ENCODE data around the gene HOMER2.
A peak's percentile ranks its signal among the peaks of the same experiment; 100 is the strongest.
"Not testable (repeated sequence)": the region's sequence is repeated elsewhere in the genome, so short reads cannot be mapped to it uniquely, and the experiment has no call there.

HOMER2 gene

GRCh38 chr15:82830427-82831173, 121.9 kb downstream of the HOMER2 start:
- ATAC-seq, result no peak
- no peak for DNase-seq

DNA sequence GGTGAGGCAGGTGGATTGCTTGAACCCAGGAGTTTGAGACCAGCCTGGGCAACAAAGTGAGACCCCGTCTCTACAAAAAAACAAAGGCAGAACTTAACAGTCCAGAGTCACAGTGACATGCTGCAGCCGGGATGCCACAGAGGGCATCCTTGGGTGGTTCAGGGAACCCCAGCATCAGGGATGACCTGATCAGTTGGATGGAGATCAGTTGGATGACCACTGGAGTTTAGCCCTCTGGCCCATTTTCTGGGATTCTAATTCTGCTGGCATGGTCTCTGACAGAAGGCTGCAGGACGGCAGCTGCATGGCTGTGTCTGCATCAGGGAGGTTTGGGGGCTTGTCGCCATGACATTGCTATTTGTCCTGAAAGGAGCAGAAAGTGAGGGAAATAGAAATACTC, 123.3 kb downstream of the HOMER2 start:
- no peak for ATAC-seq

DNA sequence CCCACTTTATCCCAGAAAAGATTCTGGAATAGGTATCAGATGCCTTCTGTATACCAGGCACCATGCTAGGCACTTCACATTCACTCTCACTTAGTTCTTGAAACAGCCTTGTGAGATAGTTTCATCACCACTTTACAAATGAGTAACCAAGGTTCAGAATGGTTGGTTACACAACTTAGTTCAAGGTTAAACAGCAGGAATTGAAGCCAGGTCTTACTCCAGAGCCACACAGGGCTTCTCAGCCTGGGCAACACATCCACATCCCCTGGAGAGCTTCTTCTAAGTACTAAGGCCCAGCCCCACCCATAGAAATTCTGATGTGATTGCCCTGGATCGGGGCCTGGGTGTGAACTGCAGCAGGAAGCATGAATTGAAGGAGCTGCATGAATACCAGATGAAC, 124.4 kb downstream of the HOMER2 start:
- ATAC-seq, result no peak
- no peak for DNase-seq

More for the DNA sequence above, 123.3 kb downstream of the HOMER2 start:
- DNase-seq, result no peak

GRCh38 chr15:82823049-82823448, 129.5 kb downstream of the HOMER2 start:
- ATAC-seq (no peak), DNase-seq (no peak)

GRCh38 chr15:82821851-82822250, 130.7 kb downstream of the HOMER2 start:
- ATAC-seq, DNase-seq: not testable (repeated sequence)

GRCh38 chr15:82821396-82821795, 131.1 kb downstream of the HOMER2 start:
- DNase-seq, ATAC-seq: not testable (repeated sequence)

GRCh38 chr15:82820128-82820527, 132.4 kb downstream of the HOMER2 start:
- no peak for ATAC-seq
- no peak for DNase-seq

DNA sequence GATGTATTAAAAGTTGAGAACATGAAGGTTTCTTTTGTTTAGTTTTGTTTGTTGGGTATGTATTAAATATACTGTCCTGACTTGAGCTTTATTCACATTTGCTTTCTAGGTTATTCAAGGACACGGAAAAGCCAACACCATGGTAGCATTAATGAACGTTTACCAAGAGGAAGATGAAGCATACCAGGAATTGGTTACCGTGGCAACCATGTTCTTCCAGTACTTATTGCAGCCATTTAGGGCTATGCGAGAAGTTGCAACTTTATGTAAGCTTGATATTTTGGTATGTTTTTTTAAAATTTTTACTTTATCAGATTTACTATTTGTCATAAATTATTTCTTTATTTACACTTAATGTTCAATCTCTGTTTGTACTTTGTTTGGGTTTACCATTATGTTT, 139.5 kb downstream of the HOMER2 start:
- no peak for ATAC-seq

GRCh38 chr15:82810890-82811426, 141.6 kb downstream of the HOMER2 start:
- peak; percentile 21 for DNase-seq

More for the DNA sequence above, 139.5 kb downstream of the HOMER2 start:
- no peak for DNase-seq

DNA sequence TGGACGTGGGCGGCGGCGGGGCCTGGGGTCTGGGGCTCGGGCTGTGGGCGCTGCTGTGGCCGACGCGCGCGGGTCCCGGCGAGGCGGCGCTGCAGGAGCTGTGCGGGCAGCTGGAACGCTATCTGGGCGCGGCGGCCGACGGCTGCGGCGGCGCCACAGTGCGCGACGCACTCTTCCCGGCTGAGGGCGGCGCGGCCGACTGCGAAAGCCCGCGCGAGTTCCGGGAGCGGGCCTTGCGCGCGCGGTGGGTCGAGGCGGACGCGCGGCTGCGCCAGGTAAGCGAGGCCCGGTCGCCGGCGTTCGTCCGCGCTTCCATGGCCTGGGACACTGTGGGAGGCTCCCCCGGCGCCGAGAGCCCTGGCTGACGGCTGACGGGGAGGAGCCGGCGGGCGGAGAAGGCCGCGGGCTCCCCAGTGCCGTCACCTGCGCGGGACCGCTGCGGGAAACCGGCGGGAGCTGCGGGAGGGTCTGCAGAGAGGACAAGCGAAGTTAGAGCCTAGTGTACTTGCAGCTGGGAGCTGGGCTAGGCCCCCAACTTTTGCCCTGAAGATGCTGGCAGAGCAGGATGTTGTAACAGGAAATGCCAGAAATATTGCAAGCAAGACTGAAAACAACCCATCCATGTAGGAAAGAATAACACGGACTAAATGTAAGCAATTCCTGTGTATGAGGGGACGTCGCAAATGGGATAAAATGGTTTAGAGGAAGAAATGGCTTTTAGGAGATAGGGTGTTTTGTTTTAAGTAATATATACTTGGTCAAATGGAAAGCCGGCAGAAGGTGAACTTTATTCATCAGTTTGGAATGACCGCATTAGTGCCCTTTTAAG, 142.2 kb downstream of the HOMER2 start:
- DNase-seq, result peak; percentile 53

More at GRCh38 chr15:82810890-82811426, 141.6 kb downstream of the HOMER2 start:
- no peak for ATAC-seq

GRCh38 chr15:82809308-82810060, 143.0 kb downstream of the HOMER2 start, which contains the start of gene WHAMM:
Gene WHAMM, plus strand, starts transcription at chr15:82809628. Its CDS starts 99 bp downstream, at chr15:82809727.
- DNase-seq, result peak; percentile 95
- ATAC-seq, result peak; percentile 97

More for the DNA sequence above, 142.2 kb downstream of the HOMER2 start:
- peak; percentile 22 for ATAC-seq

DNA sequence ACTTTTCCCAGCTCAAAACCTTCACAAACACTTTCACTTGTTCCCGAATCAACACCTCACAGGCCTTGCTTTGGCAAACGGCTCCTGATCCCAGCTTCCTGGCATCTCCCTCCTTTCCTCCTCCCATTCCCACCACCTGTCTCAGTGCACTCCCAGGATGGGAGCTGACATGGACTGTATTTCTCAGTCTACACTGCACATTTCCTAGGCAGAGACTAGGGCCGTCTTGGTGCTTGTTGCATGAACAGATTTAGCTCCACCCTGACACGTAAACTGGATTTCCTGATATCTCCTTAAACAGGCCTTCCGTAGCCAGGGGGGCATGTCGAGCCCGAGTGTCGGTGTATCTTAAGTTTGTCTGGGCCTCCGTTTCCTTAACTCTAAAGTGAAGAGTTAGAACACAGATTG, 143.9 kb downstream of the HOMER2 start:
- ATAC-seq (no peak), DNase-seq (no peak)

- DNase-seq (no peak), ATAC-seq (no peak)
Observed at GRCh38 chr15:82807920-82808633, 144.4 kb downstream of the HOMER2 start.

- ATAC-seq (no peak), DNase-seq (no peak)
Observed at GRCh38 chr15:82805994-82806406, 146.5 kb downstream of the HOMER2 start, which contains the start of gene FSD2. Gene FSD2, minus strand, starts transcription at chr15:82806069. Its CDS starts 18,679 bp downstream, at chr15:82787390.

- DNase-seq, result no peak
- no peak for ATAC-seq
Observed at GRCh38 chr15:82804575-82804949, 148.0 kb downstream of the HOMER2 start.

GRCh38 chr15:82803793-82804574, 148.5 kb downstream of the HOMER2 start:
- ATAC-seq (no peak), DNase-seq (no peak)

DNA sequence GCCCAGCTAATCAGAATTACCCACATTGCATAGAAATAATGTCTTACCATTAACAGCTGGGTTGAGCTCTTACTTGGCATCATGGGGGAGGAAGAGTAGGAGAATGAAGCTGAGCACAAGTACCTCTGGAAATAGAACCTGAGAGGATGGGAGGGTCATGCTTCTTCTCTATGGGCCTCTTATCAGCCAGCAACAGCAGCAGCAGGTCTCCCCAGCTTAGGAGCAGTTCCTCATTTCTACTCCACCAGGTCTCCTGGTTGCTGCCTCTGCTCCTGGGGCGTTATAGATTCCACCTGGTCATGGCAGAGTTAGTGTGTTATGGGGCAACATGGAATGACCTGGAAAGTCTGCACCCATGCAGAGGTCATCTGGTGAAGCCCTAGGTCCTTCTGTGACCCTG, 150.0 kb downstream of the HOMER2 start:
- DNase-seq (no peak), ATAC-seq (no peak)

- ATAC-seq (no peak), DNase-seq (no peak)
Observed at GRCh38 chr15:82799183-82799841, 153.2 kb downstream of the HOMER2 start.
